K562 (cell line): ENCODE data around the gene CCR7. TPM values are rescaled to one million over a fixed set of nuclear protein-coding genes. Genes with fewer than 3 reads are reported as not detected.
A peak's percentile ranks its signal among the peaks of the same experiment; 100 is the strongest.

ENCODE experiments used
- ATAC-seq: fragments of 200-7000 bp; cut with Tn5 transposase; 3 replicates; pipeline ENCODE4 v1.9.1; 2020; ENCODE audit warnings: moderate library complexity
- BruUV-seq: library from RNA; stranded (reverse); fragments of 400-500 nt; replicated peaks from 2 replicates; lab custom pipeline; 2021; lab: Mats Ljungman, UMichigan
- CTCF ChIA-PET: fragments of 300-600 bp; formaldehyde crosslinking; extraction: SDS; loops from one replicate; lab custom pipeline; 2021; ENCODE audit warnings: low intra/inter-chr PET ratio; lab: Yijun Ruan, JAX
- POLR2A ChIA-PET: fragments of 300-600, 350-650 bp; sonication (Branson Sonifier 250); formaldehyde crosslinking; extraction: SDS; loops from one replicate; lab custom pipeline; 2021; ENCODE audit warnings: antibody characterized with exemption, inconsistent platforms; lab: Yijun Ruan, JAX
- DNase-seq, 4 experiments: peaks; one replicate each; pipeline versions ENCODE4 v3.0.0 to v3.0.0-alpha.2; 2011 to 2018; ENCODE audit warnings: low spot score in 3 of 4, mixed read lengths in 3 of 4; ENCODE audit errors: extremely low read depth in 1 of 4
- FAIRE-seq: peaks from 2 replicates; lab custom pipeline; 2011; peaks lifted over from hg19 to GRCh38; lab: Jason Lieb, UNC
- H2AFZ ChIP-seq: 2 replicates; pipeline ENCODE4 v1.6.0; 2011; ENCODE audit warnings: low read depth, low read length, control low read depth, inconsistent platforms
- H3K27ac ChIP-seq: fragments of 200-600 bp; 3 replicates; pipeline ENCODE4 v1.8.0; 2011; ENCODE audit warnings: low read depth, mild to moderate bottlenecking, control low read depth, inconsistent platforms, low read length, moderate library complexity, mixed read lengths; ENCODE audit errors: extremely low read depth
- H3K27me3 ChIP-seq, 2 experiments: fragments of 300-600 bp in 1 of 2; 2 replicates in 1 of 2; 3 replicates in 1 of 2; pipeline versions ENCODE4 v1.6.0 to v1.8.0; 2011; ENCODE audit warnings: inconsistent platforms in 2 of 2, low read length in 2 of 2, mild to moderate bottlenecking in 1 of 2, mixed read lengths in 1 of 2, moderate library complexity in 1 of 2; ENCODE audit not compliant: control insufficient read depth in 2 of 2, insufficient read depth in 2 of 2
- H3K36me3 ChIP-seq: fragments of 300-600 bp; 3 replicates; pipeline ENCODE4 v1.8.0; 2011; ENCODE audit warnings: mild to moderate bottlenecking, low read length, inconsistent platforms; ENCODE audit not compliant: control insufficient read depth, insufficient read depth
- H3K4me1 ChIP-seq, 2 experiments: fragments of 200-600 bp in 1 of 2; replicated peaks in 1 of 2; 2 replicates in 1 of 2; 3 replicates in 1 of 2; pipeline versions ENCODE4 v1.5.1 to v1.8.0; 2011; ENCODE audit warnings: inconsistent platforms in 2 of 2, low read length in 2 of 2, mild to moderate bottlenecking in 1 of 2, mixed read lengths in 1 of 2, moderate library complexity in 1 of 2; ENCODE audit not compliant: control insufficient read depth in 2 of 2, insufficient read depth in 2 of 2
- H3K4me2 ChIP-seq: 2 replicates; pipeline ENCODE4 v1.6.1; 2011; ENCODE audit warnings: low read length, control low read depth, inconsistent platforms, mixed read lengths; ENCODE audit not compliant: insufficient read depth
- H3K4me3 ChIP-seq: fragments of 200-600 bp; sonication (generic), shearing (Covaris generic); 2 replicates; pipeline ENCODE4 v1.5.1; 2016; ENCODE audit warnings: control low read depth, inconsistent platforms
- H3K79me2 ChIP-seq: fragments of 200-600 bp; 3 replicates; pipeline ENCODE4 v1.8.0; 2011; ENCODE audit warnings: low read length, inconsistent platforms; ENCODE audit not compliant: control insufficient read depth, insufficient read depth
- H3K9ac ChIP-seq, 2 experiments: 2 replicates each; pipeline versions ENCODE4 v1.6.0 to v1.6.1; 2011; ENCODE audit warnings: low read depth in 2 of 2, low read length in 2 of 2, control low read depth in 1 of 2, inconsistent platforms in 1 of 2, mild to moderate bottlenecking in 1 of 2, mixed read lengths in 1 of 2; ENCODE audit not compliant: insufficient read depth in 1 of 2
- H3K9me1 ChIP-seq: one replicate; pipeline ENCODE4 v1.6.0; 2011; ENCODE audit warnings: inconsistent platforms, mild to moderate bottlenecking, low read length, moderate library complexity; ENCODE audit not compliant: control insufficient read depth, insufficient read depth
- H3K9me3 ChIP-seq: replicated peaks from 2 replicates; pipeline ENCODE4 v1.5.1; 2011; ENCODE audit warnings: low read depth, low read length, inconsistent platforms; ENCODE audit not compliant: control insufficient read depth, insufficient read depth
- H4K20me1 ChIP-seq: replicated peaks from 2 replicates; pipeline ENCODE4 v1.6.1; 2011; ENCODE audit warnings: low read length, inconsistent platforms, mixed read lengths; ENCODE audit not compliant: control insufficient read depth, insufficient read depth
- BCOR ChIP-seq: fragments of 450-650 bp; IDR thresholded peaks from 2 replicates; pipeline ENCODE4 v1.6.1; 2016
- CBX3 ChIP-seq, 2 experiments: IDR thresholded peaks; 1 replicate in 1 of 2; 2 replicates in 1 of 2; pipeline ENCODE4 v1.6.1; 2012; ENCODE audit warnings: inconsistent platforms in 2 of 2, low read length in 2 of 2, borderline replicate concordance in 1 of 2, control low read depth in 1 of 2
- CHD1 ChIP-seq: fragments of 200-600 bp; sonication (generic); IDR thresholded peaks from one replicate; pipeline ENCODE4 v1.6.1; 2012; ENCODE audit warnings: mild to moderate bottlenecking, moderate library complexity, low read length, inconsistent platforms
- FUS ChIP-seq: fragments of 200-400 bp; formaldehyde crosslinking; optimal IDR thresholded peaks from 2 replicates; pipeline ENCODE3; 2017; ENCODE audit warnings: low read depth, low read length
- KDM1A ChIP-seq, 2 experiments: fragments of 450-650 bp; IDR thresholded peaks; 2 replicates each; pipeline ENCODE4 v1.6.1; 2016; ENCODE audit warnings: mild to moderate bottlenecking in 2 of 2
- KLF16 ChIP-seq: IDR thresholded peaks from 2 replicates; pipeline ENCODE4 v1.6.1; 2016; ENCODE audit warnings: antibody characterized with exemption
- LARP7 ChIP-seq: fragments of 450-650 bp; IDR thresholded peaks from 2 replicates; pipeline ENCODE4 v1.6.1; 2016
- NR4A1 ChIP-seq, 2 experiments: fragments of 250-450 bp in 1 of 2; fragments of 450-650 bp in 1 of 2; sonication (Bioruptor Pico) in 1 of 2; IDR thresholded peaks; 2 replicates each; pipeline versions ENCODE4 v1.4.0 to v1.6.1; 2016 to 2020; ENCODE audit warnings: mild to moderate bottlenecking in 2 of 2, missing compliant biosample characterization in 1 of 2, missing genetic modification characterization in 1 of 2, moderate library complexity in 1 of 2
- PTBP1 ChIP-seq: fragments of 200-400 bp; formaldehyde crosslinking; IDR thresholded peaks from 2 replicates; pipeline ENCODE4 v1.6.1; 2017; ENCODE audit warnings: low read depth, low read length
- RBM25 ChIP-seq: fragments of 200-400 bp; formaldehyde crosslinking; IDR thresholded peaks from 2 replicates; pipeline ENCODE4 v1.6.1; 2018; ENCODE audit warnings: low read length, low read depth, moderate library complexity; ENCODE audit not compliant: severe bottlenecking
- RCOR1 ChIP-seq, 2 experiments: IDR thresholded peaks; 2 replicates each; pipeline ENCODE4 v1.6.1; 2012; ENCODE audit warnings: low read depth in 2 of 2, low read length in 2 of 2, borderline replicate concordance in 1 of 2, improper control_type of control experiment in 1 of 2
- THRA ChIP-seq: fragments of 450-650 bp; IDR thresholded peaks from 2 replicates; pipeline ENCODE4 v1.6.1; 2017; ENCODE audit warnings: mild to moderate bottlenecking, moderate library complexity
- ZNF124 ChIP-seq: sonication (generic); formaldehyde crosslinking; IDR thresholded peaks from 2 replicates; pipeline ENCODE4 v1.8.1; 2022; ENCODE audit warnings: missing genetic modification reagents
- ZNF239 ChIP-seq: fragments of 250-450 bp; sonication (Bioruptor Pico); IDR thresholded peaks from 2 replicates; pipeline ENCODE4 v1.4.0; 2020; ENCODE audit warnings: mild to moderate bottlenecking
- ZNF277 ChIP-seq: fragments of 250-450 bp; sonication (Bioruptor Pico); IDR thresholded peaks from 2 replicates; pipeline ENCODE4 v1.8.0; 2022; ENCODE audit warnings: inconsistent platforms, mild to moderate bottlenecking, moderate library complexity, borderline replicate concordance
- ZSCAN32 ChIP-seq: fragments of 450-650 bp; formaldehyde crosslinking; IDR thresholded peaks from 2 replicates; pipeline ENCODE4 v1.4.0; 2020; ENCODE audit warnings: mild to moderate bottlenecking, moderate library complexity
- WGBS: fragments of 100-300 bp; shearing (Covaris generic); methylation state at CpG from one replicate; pipeline ENCODE4 v1.1.6; 2016; ENCODE audit warnings: low coverage, mixed read lengths; ENCODE audit not compliant: insufficient coverage; ENCODE audit errors: missing lambda C conversion rate; 5-methylcytosine and 5-hydroxymethylcytosine counted together
- in situ Hi-C: fragments of 300-500 bp; cut with MboI; formaldehyde crosslinking; loops from 4 replicates; pipeline ENCODE4 v1.15.0; 2018; ENCODE audit warnings: inconsistent platforms, mixed read lengths
- intact Hi-C: fragments of 100-400 bp; cut with micrococcal nuclease; formaldehyde crosslinking; loops from 2 replicates; pipeline ENCODE4 v1.14.2; 2022
- polyA plus RNA-seq, 8 experiments: library from polyadenylated mRNA; depleted of rRNA in 4 of 8; stranded (reverse) in 5 of 8; unstranded in 3 of 8; fragments of >200 nt; fragmentation: Nextera tagmentation in 2 of 8; fragmentation: Illumina TruSeq in 1 of 8; extraction: Ambion mirVana in 2 of 8; extraction: Trizol in 1 of 8; gene quantifications; 2 replicates each; pipeline versions ENCODE4 v1.2.1 to v1.2.3, GENCODE V29; 2011 to 2014; ENCODE audit warnings: inconsistent platforms in 1 of 8, missing spikeins in 1 of 8
- total RNA-seq, 7 experiments: library from RNA; depleted of rRNA in 6 of 7; stranded (reverse); fragments of >200 nt in 6 of 7; fragmentation: Illumina TruSeq in 2 of 7; extraction: Trizol in 2 of 7; gene quantifications; 2 replicates each; pipeline versions ENCODE4 v1.2.1 to v1.2.3, GENCODE V29; 2011 to 2021; ENCODE audit warnings: low replicate concordance in 1 of 7

Gene CCR7
- total and polyA plus RNA-seq, 9 of the 15 experiments (the other 6 are each of a cell fraction or from before 2014, with no cell fraction given): 0.14 to 1.4 (median 0.56) TPM

GRCh38 chr17:40535438-40535837, 29.8 kb downstream of the CCR7 start:
- DNase-seq: no peak
- Histone ChIP-seq H3K36me3 (no peaks in the 10 kb centered on the region), H2AFZ (0 out of 2 replicates have a peak overlapping the region, but pooled peaks have one; percentile 86), H3K79me2 (no peaks in the 10 kb centered on the region), H3K9me1 (peaks cover 2% of the 10 kb centered on the region), H3K27ac (peak overlapping the region; percentile 78; the same call in 2 of the 3 replicates), H3K9ac (no peak overlapping the region), H3K4me2 (0 out of 2 replicates have a peak overlapping the region, but pooled peaks have one; percentile 74), H3K4me1 (peaks cover 23 to 45% of the 10 kb centered on the region in 2 experiments), H3K27me3 (no peaks in the 10 kb centered on the region), H3K4me3 (no peak overlapping the region), H3K9me3 (no peaks in the 10 kb centered on the region; the same call in 1 of the 2 replicates), H4K20me1 (no peaks in the 10 kb centered on the region)
- 79% methylated on average over 4 of the region's 4 CpGs for WGBS
- TF ChIP-seq RBM25 (peak; percentile 72), KDM1A (IDR thresholded peaks at IDR 0.05) (0 out of 4 replicates have a peak, but pooled peaks of 1 of the 2 experiments have one; percentile 27), ZSCAN32 (CRISPR knock-in tag) (no peak), ZNF124 (CRISPR knock-in tag) (no peak), CBX3 (IDR thresholded peaks at IDR 0.05; ENCODE audit: borderline replicate concordance in 1 of 2, low read length in 2 of 2) (peak in 1 of 2 experiments; percentile 85; a peak in 1 of 3 replicates), FUS (no peak), THRA (no peak), CHD1 (no peak), ZNF277 (CRISPR knock-in tag) (no peak), NR4A1 (CRISPR knock-in tag; IDR thresholded peaks at IDR 0.05) (no peak), NR4A1 (tag; IDR thresholded peaks at IDR 0.05) (no peak), LARP7 (no peak), PTBP1 (no peak), KLF16 (no peak), BCOR (peak; percentile 77), ZNF239 (CRISPR knock-in tag) (no peak), RCOR1 (IDR thresholded peaks at IDR 0.05; ENCODE audit: borderline replicate concordance in 1 of 2, low read depth in 2 of 2, low read length in 2 of 2) (no peak)
- CTCF ChIA-PET: no interaction called here
- no TSS peak for BruUV-seq
- POLR2A ChIA-PET: interaction anchor here (1.0 to 1.5 kb wide), 6 partner anchors 10 to 246 kb away, joined by 3 to 6 read pairs (median 4); no protein-coding TSS in a partner anchor
- no peak for ATAC-seq
- FAIRE-seq: no peak
- intact Hi-C loops (loop anchor here (10.0 kb wide), 1 partner anchor 231 kb away; the partner anchor contains the start of gene RARA), in situ Hi-C loops (loop anchor here (5.0 kb wide), 1 partner anchor 173 kb away; the partner anchor contains the start of gene GJD3)
